ENCODE data around the gene MINK1.

DNA sequence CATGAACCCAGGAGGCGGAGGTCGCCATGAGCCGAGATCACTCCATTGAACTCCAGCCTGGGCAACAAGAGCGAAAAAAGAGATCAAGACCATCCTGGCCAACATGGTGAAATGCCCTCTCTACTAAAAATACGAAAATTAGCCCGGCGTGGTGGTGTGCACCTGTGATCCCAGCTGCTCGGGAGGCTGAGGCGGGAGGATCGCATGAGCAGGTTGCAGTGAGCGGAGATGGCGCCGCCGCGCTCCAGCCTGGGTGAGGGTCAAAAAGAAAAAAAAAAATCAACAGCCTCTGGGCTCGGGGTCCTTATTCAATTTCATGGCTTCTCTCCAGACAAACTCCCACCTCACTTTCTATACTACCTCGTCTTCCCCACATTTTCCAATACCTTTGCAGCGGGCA, 95.7 kb downstream of the MINK1 start:
- no peak for TF ChIP-seq POLR2AphosphoS5 (IDR thresholded peaks at IDR 0.05)
- TF ChIP-seq, protein P1, sequence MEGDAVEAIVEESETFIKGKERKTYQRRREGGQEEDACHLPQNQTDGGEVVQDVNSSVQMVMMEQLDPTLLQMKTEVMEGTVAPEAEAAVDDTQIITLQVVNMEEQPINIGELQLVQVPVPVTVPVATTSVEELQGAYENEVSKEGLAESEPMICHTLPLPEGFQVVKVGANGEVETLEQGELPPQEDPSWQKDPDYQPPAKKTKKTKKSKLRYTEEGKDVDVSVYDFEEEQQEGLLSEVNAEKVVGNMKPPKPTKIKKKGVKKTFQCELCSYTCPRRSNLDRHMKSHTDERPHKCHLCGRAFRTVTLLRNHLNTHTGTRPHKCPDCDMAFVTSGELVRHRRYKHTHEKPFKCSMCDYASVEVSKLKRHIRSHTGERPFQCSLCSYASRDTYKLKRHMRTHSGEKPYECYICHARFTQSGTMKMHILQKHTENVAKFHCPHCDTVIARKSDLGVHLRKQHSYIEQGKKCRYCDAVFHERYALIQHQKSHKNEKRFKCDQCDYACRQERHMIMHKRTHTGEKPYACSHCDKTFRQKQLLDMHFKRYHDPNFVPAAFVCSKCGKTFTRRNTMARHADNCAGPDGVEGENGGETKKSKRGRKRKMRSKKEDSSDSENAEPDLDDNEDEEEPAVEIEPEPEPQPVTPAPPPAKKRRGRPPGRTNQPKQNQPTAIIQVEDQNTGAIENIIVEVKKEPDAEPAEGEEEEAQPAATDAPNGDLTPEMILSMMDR (IDR thresholded peaks at IDR 0.05), result no peak

Measured in gastroesophageal sphincter (tissue), 3 donors.